Ascending aorta (tissue), 2 donors: ENCODE data around the gene CIPC. TPM values are rescaled to one million over a fixed set of nuclear protein-coding genes. Genes with fewer than 3 reads are reported as not detected.

Source experiments
- DNase-seq, 2 donors: peaks; one replicate each; pipeline ENCODE4 v3.0.0-alpha.2; 2019; ENCODE audit warnings: low spot score in 2 of 2
- H3K27ac ChIP-seq, 2 donors: fragments of 200-600 bp; sonication (generic); one replicate each; pipeline ENCODE4 v1.5.1; 2016 to 2017; ENCODE audit warnings: mild to moderate bottlenecking in 1 of 2
- H3K27me3 ChIP-seq: fragments of 200-600 bp; sonication (generic); one replicate; pipeline ENCODE4 v1.5.1; 2017
- H3K36me3 ChIP-seq, 2 donors: fragments of 200-600 bp; sonication (generic); one replicate each; pipeline ENCODE4 v1.5.1; 2016
- H3K4me1 ChIP-seq, 2 donors: fragments of 200-600 bp; sonication (generic); one replicate each; pipeline ENCODE4 v1.5.1; 2016 to 2017; ENCODE audit warnings: mild to moderate bottlenecking in 1 of 2
- H3K4me3 ChIP-seq, 2 donors: fragments of 200-600 bp; sonication (generic); one replicate each; pipeline ENCODE4 v1.5.1; 2016 to 2017; ENCODE audit warnings: mild to moderate bottlenecking in 1 of 2
- H3K9me3 ChIP-seq, 2 donors: fragments of 200-600 bp; sonication (generic); one replicate each; pipeline ENCODE4 v1.5.1; 2016
- intact Hi-C: fragments of 100-400 bp; cut with DNase I; formaldehyde crosslinking; loops from one replicate; pipeline ENCODE4 v1.15.1; 2023
- total RNA-seq: library from RNA; depleted of rRNA; stranded (reverse); fragments of >200 nt; gene quantifications from one replicate; pipeline ENCODE4 v1.1.0, GENCODE V29; 2016
- TF ChIP-seq, protein P1 (sequence below), 3 experiments: fragments of 200-600 bp in 2 of 3; fragments of 450-650 bp in 1 of 3; sonication (generic) in 2 of 3; IDR thresholded peaks; one replicate each; pipeline ENCODE4 v1.5.1; 2016 to 2019; ENCODE audit warnings: antibody characterized with exemption in 3 of 3, mild to moderate bottlenecking in 1 of 3, moderate library complexity in 1 of 3

Gene CIPC
- total RNA-seq, 1 donor from 2014 or later: 5.0 TPM

- Histone ChIP-seq H3K27me3 (no peaks in the 10 kb centered on the region), H3K4me3 (no peak overlapping the region), H3K9me3 (no peaks in the 10 kb centered on the region), H3K36me3 (peaks cover 40 to 46% of the 10 kb centered on the region in 2 donors), H3K4me1 (peaks cover 13 to 33% of the 10 kb centered on the region in 2 donors), H3K27ac (peak overlapping the region in 1 of 2 donors; percentile 81)
- TF ChIP-seq, protein P1, sequence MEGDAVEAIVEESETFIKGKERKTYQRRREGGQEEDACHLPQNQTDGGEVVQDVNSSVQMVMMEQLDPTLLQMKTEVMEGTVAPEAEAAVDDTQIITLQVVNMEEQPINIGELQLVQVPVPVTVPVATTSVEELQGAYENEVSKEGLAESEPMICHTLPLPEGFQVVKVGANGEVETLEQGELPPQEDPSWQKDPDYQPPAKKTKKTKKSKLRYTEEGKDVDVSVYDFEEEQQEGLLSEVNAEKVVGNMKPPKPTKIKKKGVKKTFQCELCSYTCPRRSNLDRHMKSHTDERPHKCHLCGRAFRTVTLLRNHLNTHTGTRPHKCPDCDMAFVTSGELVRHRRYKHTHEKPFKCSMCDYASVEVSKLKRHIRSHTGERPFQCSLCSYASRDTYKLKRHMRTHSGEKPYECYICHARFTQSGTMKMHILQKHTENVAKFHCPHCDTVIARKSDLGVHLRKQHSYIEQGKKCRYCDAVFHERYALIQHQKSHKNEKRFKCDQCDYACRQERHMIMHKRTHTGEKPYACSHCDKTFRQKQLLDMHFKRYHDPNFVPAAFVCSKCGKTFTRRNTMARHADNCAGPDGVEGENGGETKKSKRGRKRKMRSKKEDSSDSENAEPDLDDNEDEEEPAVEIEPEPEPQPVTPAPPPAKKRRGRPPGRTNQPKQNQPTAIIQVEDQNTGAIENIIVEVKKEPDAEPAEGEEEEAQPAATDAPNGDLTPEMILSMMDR (IDR thresholded peaks at IDR 0.05): no peak
- no peak for DNase-seq
- intact Hi-C loops: no loop called here
Measured at GRCh38 chr14:77109656-77110055, 11.6 kb downstream of the CIPC start.

DNA sequence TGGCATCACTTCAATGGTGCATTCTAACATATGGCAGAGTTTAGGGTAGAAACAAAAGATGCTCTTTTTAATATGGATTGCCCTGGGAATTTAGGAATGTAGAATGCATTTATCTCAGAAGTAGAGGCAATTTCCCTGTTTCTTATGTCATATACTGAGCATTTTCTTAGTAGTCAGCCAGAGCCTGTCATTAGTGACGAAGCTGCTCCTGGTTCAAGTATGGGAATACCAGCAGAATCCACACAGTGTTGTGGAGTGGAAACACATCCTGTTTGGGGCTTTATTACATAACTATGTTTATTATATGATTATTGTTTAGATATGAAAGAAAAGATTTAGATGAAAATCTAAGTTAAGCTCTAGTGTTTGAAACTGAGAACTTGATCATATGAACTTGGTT lies 12.2 kb downstream of the CIPC start:
- H3K27ac ChIP-seq: peak overlapping the region; percentile 81
- no peak overlapping the region for H3K4me3 ChIP-seq
- no peaks in the 10 kb centered on the region for H3K9me3 ChIP-seq
- peaks cover 46 to 52% of the 10 kb centered on the region in 2 donors for H3K36me3 ChIP-seq
- intact Hi-C loops: no loop called here
- TF ChIP-seq, protein P1 (IDR thresholded peaks at IDR 0.05): no peak
- no peak for DNase-seq
- H3K4me1 ChIP-seq: peaks cover 10 to 26% of the 10 kb centered on the region in 2 donors
- H3K27me3 ChIP-seq: no peaks in the 10 kb centered on the region

DNA sequence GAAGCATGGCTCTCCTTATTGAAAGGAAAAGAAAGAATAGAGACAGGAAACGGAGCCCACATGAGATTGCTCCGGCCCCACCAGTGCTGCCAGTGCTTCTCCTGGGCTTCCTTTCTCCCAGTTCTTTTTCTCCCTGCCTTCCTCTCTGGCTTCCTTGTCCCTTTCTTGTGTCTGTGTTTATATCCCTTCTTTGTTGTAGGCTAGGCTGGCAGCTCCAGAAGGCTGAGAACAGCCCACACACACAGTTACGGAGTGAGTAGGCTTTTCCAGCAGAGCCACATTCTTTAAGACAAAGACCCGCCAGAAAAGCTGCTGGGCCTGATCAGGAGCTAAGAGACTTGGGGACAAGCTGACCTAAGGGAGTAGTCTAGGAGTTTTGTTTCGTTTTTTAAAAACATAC lies 13.0 kb downstream of the CIPC start:
- intact Hi-C loops: no loop called here
- Histone ChIP-seq H3K27me3 (no peaks in the 10 kb centered on the region), H3K4me1 (peaks cover 3 to 25% of the 10 kb centered on the region in 2 donors), H3K4me3 (peak overlapping the region in 1 of 2 donors; percentile 30), H3K9me3 (no peaks in the 10 kb centered on the region), H3K27ac (peak overlapping the region; percentile 81), H3K36me3 (peaks cover 46 to 53% of the 10 kb centered on the region in 2 donors)
- TF ChIP-seq, protein P1 (IDR thresholded peaks at IDR 0.05): no peak
- peak in 1 of 2 donors; percentile 72 for DNase-seq

DNA sequence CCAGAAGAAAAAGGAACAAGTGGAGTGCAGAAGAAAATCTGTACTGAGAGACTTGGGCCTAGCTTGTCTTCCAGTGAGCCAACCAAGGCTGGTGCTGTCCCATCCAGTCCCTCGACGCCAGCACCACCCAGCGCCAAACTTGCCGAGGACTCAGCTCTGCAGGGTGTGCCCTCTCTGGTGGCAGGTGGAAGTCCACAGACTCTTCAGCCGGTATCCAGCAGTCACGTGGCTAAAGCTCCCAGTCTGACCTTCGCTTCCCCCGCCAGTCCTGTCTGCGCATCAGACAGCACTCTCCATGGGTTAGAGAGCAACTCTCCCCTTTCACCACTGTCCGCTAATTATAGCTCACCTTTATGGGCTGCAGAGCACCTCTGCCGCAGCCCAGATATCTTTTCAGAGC lies 15.6 kb downstream of the CIPC start:
- Histone ChIP-seq H3K36me3 (peaks cover 38 to 48% of the 10 kb centered on the region in 2 donors), H3K9me3 (no peaks in the 10 kb centered on the region), H3K4me1 (peaks cover 0 to 10% of the 10 kb centered on the region in 2 donors), H3K27ac (no peak overlapping the region), H3K27me3 (no peaks in the 10 kb centered on the region), H3K4me3 (no peak overlapping the region)
- DNase-seq: no peak
- intact Hi-C loops: no loop called here
- TF ChIP-seq, protein P1 (IDR thresholded peaks at IDR 0.05): no peak

- H3K9me3 ChIP-seq: no peaks in the 10 kb centered on the region
- no peaks in the 10 kb centered on the region for H3K27me3 ChIP-seq
- H3K4me3 ChIP-seq: no peak overlapping the region
- TF ChIP-seq, protein P1 (IDR thresholded peaks at IDR 0.05): no peak
- DNase-seq: no peak
- H3K4me1 ChIP-seq: peaks cover 0 to 10% of the 10 kb centered on the region in 2 donors
- H3K36me3 ChIP-seq: peaks cover 34 to 45% of the 10 kb centered on the region in 2 donors
- H3K27ac ChIP-seq: no peak overlapping the region
- intact Hi-C loops: no loop called here
Measured at GRCh38 chr14:77114609-77115008, 16.6 kb downstream of the CIPC start.
